Measurements from ENCODE around the gene ARID3C. TPM values are rescaled to one million over a fixed set of nuclear protein-coding genes. Genes with fewer than 3 reads are reported as not detected.

Gene ARID3C
- total and polyA plus RNA-seq, 2 experiments from 2014 or later, result 0.21 to 0.27 TPM

- Histone ChIP-seq H3K4me2 (peak overlapping the region; percentile 85), H3K4me1 (ENCODE audit: insufficient read depth) (peaks cover 15% of the 10 kb centered on the region), H3K9me2 (replicated peaks; ENCODE audit: insufficient read depth) (no peaks in the 10 kb centered on the region), H3K27me3 (no peaks in the 10 kb centered on the region), H3K79me2 (peaks cover 15% of the 10 kb centered on the region), H3K9me3 (ENCODE audit: low read depth) (no peaks in the 10 kb centered on the region), H3K36me3 (replicated peaks; ENCODE audit: insufficient read depth, low read depth) (no peaks in the 10 kb centered on the region), H3K27ac (peak overlapping the region; percentile 99), H3K4me3 (peak overlapping the region; percentile 76), H2AFZ (peak overlapping the region; percentile 74), H4K20me1 (ENCODE audit: insufficient read depth, poor library complexity, severe bottlenecking) (no peaks in the 10 kb centered on the region)
- 11% methylated on average over 16 of the region's 18 CpGs for WGBS (ENCODE audit: low lambda C conversion rate, missing lambda C conversion rate)
- peak; percentile 87 for DNase-seq (ENCODE audit: low spot score)
- TF ChIP-seq EZH2phosphoT487 (IDR thresholded peaks at IDR 0.05; ENCODE audit: low read depth, severe bottlenecking, unreplicated experiment) (no peak), CTCF (IDR thresholded peaks at IDR 0.05; ENCODE audit: poor library complexity) (peak; percentile 73), EZH2 (IDR thresholded peaks at IDR 0.05; ENCODE audit: borderline replicate concordance) (no peak)
These were observed 35.6 kb upstream of the ARID3C start for GRCh38 chr9:34664281-34665066.

- H3K27ac ChIP-seq, result no peak overlapping the region
- no peak for DNase-seq (ENCODE audit: low spot score)
- H3K9me3 ChIP-seq (ENCODE audit: low read depth), result no peaks in the 10 kb centered on the region
- no peak overlapping the region for H3K4me3 ChIP-seq
- H3K4me1 ChIP-seq (ENCODE audit: insufficient read depth), result peaks cover 15% of the 10 kb centered on the region
- H3K79me2 ChIP-seq, result peaks cover 15% of the 10 kb centered on the region
- no peak overlapping the region for H3K4me2 ChIP-seq
- H4K20me1 ChIP-seq (ENCODE audit: insufficient read depth, poor library complexity, severe bottlenecking), result no peaks in the 10 kb centered on the region
- no peaks in the 10 kb centered on the region for H3K27me3 ChIP-seq
- no peaks in the 10 kb centered on the region for H3K9me2 ChIP-seq (replicated peaks; ENCODE audit: insufficient read depth)
- no peaks in the 10 kb centered on the region for H3K36me3 ChIP-seq (replicated peaks; ENCODE audit: insufficient read depth, low read depth)
- TF ChIP-seq EZH2phosphoT487 (IDR thresholded peaks at IDR 0.05; ENCODE audit: low read depth, severe bottlenecking, unreplicated experiment), result no peak
- no peak overlapping the region for H2AFZ ChIP-seq
These were observed 34.4 kb upstream of the ARID3C start for GRCh38 chr9:34663303-34663605.

- H3K9me3 ChIP-seq (ENCODE audit: low read depth), result no peaks in the 10 kb centered on the region
- H3K27me3 ChIP-seq, result no peaks in the 10 kb centered on the region
- no peak within 1 kb of the TSS for H3K27ac ChIP-seq
- H4K20me1 ChIP-seq (ENCODE audit: insufficient read depth, poor library complexity, severe bottlenecking), result no peaks in the 10 kb centered on the region
- peaks cover 15% of the 10 kb centered on the region for H3K4me1 ChIP-seq (ENCODE audit: insufficient read depth)
- H2AFZ ChIP-seq, result no peak within 1 kb of the TSS
- H3K79me2 ChIP-seq, result peaks cover 15% of the 10 kb centered on the region
- no peaks in the 10 kb centered on the region for H3K9me2 ChIP-seq (replicated peaks; ENCODE audit: insufficient read depth)
- DNase-seq (ENCODE audit: low spot score), result peak; percentile 4
- H3K4me3 ChIP-seq, result no peak within 1 kb of the TSS
- no peak for TF ChIP-seq CTCF (IDR thresholded peaks at IDR 0.05; ENCODE audit: poor library complexity)
- no peak for TF ChIP-seq EZH2phosphoT487 (IDR thresholded peaks at IDR 0.05; ENCODE audit: low read depth, severe bottlenecking, unreplicated experiment)
- TF ChIP-seq EZH2 (IDR thresholded peaks at IDR 0.05; ENCODE audit: borderline replicate concordance), result no peak
- WGBS (ENCODE audit: low lambda C conversion rate, missing lambda C conversion rate), result 91% methylated on average over 4 of the region's 4 CpGs
- H3K36me3 ChIP-seq (replicated peaks; ENCODE audit: insufficient read depth, low read depth), result no peaks in the 10 kb centered on the region
- no peak within 1 kb of the TSS for H3K4me2 ChIP-seq
These were observed 33.8 kb upstream of the ARID3C start, which contains the start of gene CCL27 for GRCh38 chr9:34662526-34663302. CCL27 (minus strand) TSS chr9:34662657; CDS start chr9:34662633, 24 bp downstream.
